D721Med (cell line): ENCODE results near the gene SLC25A30.

ENCODE experiments used
- DNase-seq: peaks from one replicate; pipeline ENCODE4 v3.0.0; 2011; ENCODE audit warnings: low spot score; ENCODE audit not compliant: insufficient read length
- FAIRE-seq: peaks from 2 replicates; lab custom pipeline; 2011; peaks lifted over from hg19 to GRCh38; lab: Jason Lieb, UNC
- CTCF ChIP-seq: IDR thresholded peaks from 2 replicates; pipeline ENCODE4 v1.5.1; 2012; ENCODE audit warnings: mild to moderate bottlenecking, control low read depth; ENCODE audit not compliant: insufficient read depth; ENCODE audit errors: missing control alignments

SLC25A30 gene

GRCh38 chr13:45374917-45375316, 43.3 kb downstream of the SLC25A30 start:
- DNase-seq (no peak), FAIRE-seq (no peak)

GRCh38 chr13:45373162-45373547, 45.0 kb downstream of the SLC25A30 start:
- no peak for FAIRE-seq
- DNase-seq: no peak
- no peak for TF ChIP-seq CTCF

More at GRCh38 chr13:45374917-45375316, 43.3 kb downstream of the SLC25A30 start:
- TF ChIP-seq CTCF: no peak

- DNase-seq: no peak
- no peak for TF ChIP-seq CTCF
- no peak for FAIRE-seq
Observed at GRCh38 chr13:45372189-45373161, 45.7 kb downstream of the SLC25A30 start.

GRCh38 chr13:45370922-45371406, 47.2 kb downstream of the SLC25A30 start:
- no peak for FAIRE-seq
- DNase-seq: peak; percentile 82
- TF ChIP-seq CTCF: peak; percentile 79

- no peak for TF ChIP-seq CTCF
- DNase-seq (no peak), FAIRE-seq (no peak)
Observed at GRCh38 chr13:45369116-45369515, 49.1 kb downstream of the SLC25A30 start.

GRCh38 chr13:45368571-45368970, 49.6 kb downstream of the SLC25A30 start:
- DNase-seq (no peak), FAIRE-seq (no peak)
- no peak for TF ChIP-seq CTCF

- DNase-seq: no peak
- TF ChIP-seq CTCF: no peak
- no peak for FAIRE-seq
Observed at GRCh38 chr13:45368005-45368404, 50.2 kb downstream of the SLC25A30 start.
